ENCODE measurements around the gene EIF1AD.

The EIF1AD gene

GRCh38 chr11:66006134-66006890, 4.4 kb upstream of the EIF1AD start:
- DNase-seq, result no peak

GRCh38 chr11:66004186-66004585, 2.2 kb upstream of the EIF1AD start:
- no peak for DNase-seq

- DNase-seq, result no peak
Measured at GRCh38 chr11:66003291-66003690, 1.3 kb upstream of the EIF1AD start.

GRCh38 chr11:66002648-66003225, 780 bp upstream of the EIF1AD start:
- peak in 9 of 56 donors; percentile 52 to 80 (median 69) for DNase-seq

GRCh38 chr11:65997286-65997685, 4.7 kb downstream of the EIF1AD start:
- no peak for DNase-seq

- no peak for DNase-seq
Measured at GRCh38 chr11:65992056-65992455, 9.9 kb downstream of the EIF1AD start.

- peak; percentile 16 to 95 (median 79) for DNase-seq
Measured at GRCh38 chr11:65988791-65989592, 13.0 kb downstream of the EIF1AD start.

- DNase-seq, result no peak
Measured at GRCh38 chr11:65987336-65987735, 14.6 kb downstream of the EIF1AD start.

GRCh38 chr11:65983589-65983987, 18.4 kb downstream of the EIF1AD start:
- DNase-seq, result no peak

GRCh38 chr11:65982824-65983588, 19.0 kb downstream of the EIF1AD start:
- no peak for DNase-seq

- peak in 1 of 56 donors; percentile 9 for DNase-seq
Measured at GRCh38 chr11:65981972-65982823, 19.8 kb downstream of the EIF1AD start.

GRCh38 chr11:65981101-65981740, 20.7 kb downstream of the EIF1AD start:
- DNase-seq, result no peak

- DNase-seq, result no peak
Measured at GRCh38 chr11:65979261-65979759, 22.6 kb downstream of the EIF1AD start.

- no peak for DNase-seq
Measured at GRCh38 chr11:65978391-65979238, 23.3 kb downstream of the EIF1AD start.

GRCh38 chr11:65977621-65978390, 24.2 kb downstream of the EIF1AD start:
- no peak for DNase-seq

- DNase-seq, result no peak
Measured at GRCh38 chr11:65976216-65977176, 25.5 kb downstream of the EIF1AD start.

GRCh38 chr11:65975771-65976170, 26.2 kb downstream of the EIF1AD start:
- no peak for DNase-seq
